A549 (cell line): ENCODE results near the gene USH1G. TPM values are rescaled to one million over a fixed set of nuclear protein-coding genes. Genes with fewer than 3 reads are reported as not detected.

ENCODE experiments used
- ATAC-seq, 2 experiments: fragments of 200-7000 bp in 1 of 2; fragments of >200 bp in 1 of 2; cut with Nextera tagmentation in 1 of 2; cut with Tn5 transposase in 1 of 2; 3 replicates each; pipeline versions ENCODE4 v1.8.0 to v1.9.1; 2018 to 2020; ENCODE audit warnings: mild to moderate bottlenecking in 1 of 2, moderate library complexity in 1 of 2
- CTCF ChIA-PET: fragments of 300-600 bp; sonication (Branson Sonifier 250); formaldehyde crosslinking; extraction: SDS; loops from one replicate; lab custom pipeline; 2021; ENCODE audit warnings: antibody characterized with exemption, inconsistent platforms; lab: Yijun Ruan, JAX
- POLR2A ChIA-PET: fragments of 350-600 bp; formaldehyde crosslinking; extraction: SDS; loops from one replicate; lab custom pipeline; 2021; ENCODE audit warnings: antibody characterized with exemption, inconsistent platforms; lab: Yijun Ruan, JAX
- DNase-seq, 2 experiments: peaks; one replicate each; pipeline versions ENCODE4 v3.0.0 to v3.0.0-alpha.2; 2011 to 2016; ENCODE audit warnings: low read depth in 1 of 2, low spot score in 1 of 2
- FAIRE-seq: peaks from 2 replicates; lab custom pipeline; 2011; peaks lifted over from hg19 to GRCh38; lab: Jason Lieb, UNC
- H3K27ac ChIP-seq, 2 experiments: fragments of >200 bp; sonication (Bioruptor Twin); formaldehyde crosslinking; 3 replicates each; pipeline ENCODE4 v1.5.1; 2016 to 2017
- H3K4me1 ChIP-seq: fragments of >200 bp; sonication (Bioruptor Twin); formaldehyde crosslinking; 3 replicates; pipeline ENCODE4 v1.6.1; 2016
- H3K4me2 ChIP-seq: fragments of >200 bp; sonication (Bioruptor Twin); formaldehyde crosslinking; 3 replicates; pipeline ENCODE4 v1.6.1; 2016
- H3K4me3 ChIP-seq: fragments of >200 bp; sonication (Bioruptor Twin); formaldehyde crosslinking; 3 replicates; pipeline ENCODE4 v1.5.1; 2016
- H3K9me3 ChIP-seq: fragments of >200 bp; sonication (Bioruptor Twin); formaldehyde crosslinking; 3 replicates; pipeline ENCODE4 v1.6.1; 2016
- FOSB ChIP-seq: fragments of 250-450 bp; sonication (Bioruptor Pico); IDR thresholded peaks from 2 replicates; pipeline ENCODE4 v1.5.0; 2020; ENCODE audit warnings: mild to moderate bottlenecking, moderate library complexity
- HOXA7 ChIP-seq: fragments of 250-450 bp; sonication (Bioruptor Pico); IDR thresholded peaks from 2 replicates; pipeline ENCODE4 v1.5.0; 2020; ENCODE audit warnings: mild to moderate bottlenecking, moderate library complexity
- MYC ChIP-seq: IDR thresholded peaks from 2 replicates; pipeline ENCODE4 v1.6.1; 2012; ENCODE audit warnings: mild to moderate bottlenecking, inconsistent platforms, low read length, improper control_type of control experiment, borderline replicate concordance
- NPAS2 ChIP-seq: fragments of 250-450 bp; sonication (Bioruptor Pico); IDR thresholded peaks from 2 replicates; pipeline ENCODE4 v1.8.0; 2022; ENCODE audit warnings: mild to moderate bottlenecking, moderate library complexity, borderline replicate concordance
- RAD21 ChIP-seq, 2 experiments: fragments of >200 bp in 1 of 2; sonication (Bioruptor Twin) in 1 of 2; formaldehyde crosslinking in 1 of 2; IDR thresholded peaks in 1 of 2; conservative IDR thresholded peaks in 1 of 2; 2 replicates in 1 of 2; 3 replicates in 1 of 2; pipeline ENCODE4 v1.6.1; 2012 to 2018; ENCODE audit warnings: inconsistent platforms in 1 of 2
- RNF2 ChIP-seq: fragments of 200-600 bp; sonication (generic); IDR thresholded peaks from 2 replicates; pipeline ENCODE4 v1.6.1; 2016; ENCODE audit warnings: low read depth, mild to moderate bottlenecking, antibody characterized with exemption, moderate library complexity, borderline replicate concordance
- SMC3 ChIP-seq: fragments of >200 bp; sonication (Bioruptor Twin); formaldehyde crosslinking; IDR thresholded peaks from 3 replicates; pipeline ENCODE4 v1.6.1; 2018; ENCODE audit warnings: inconsistent platforms
- ZNF302 ChIP-seq: fragments of 250-450 bp; sonication (Bioruptor Pico); IDR thresholded peaks from 2 replicates; pipeline ENCODE4 v1.9.0; 2021; ENCODE audit warnings: inconsistent platforms, mild to moderate bottlenecking, moderate library complexity
- WGBS: methylation state at CpG from one replicate; pipeline ENCODE4 v1.1.6; 2017; ENCODE audit errors: missing lambda C conversion rate; 5-methylcytosine and 5-hydroxymethylcytosine counted together
- polyA plus RNA-seq, 4 experiments: library from polyadenylated mRNA; depleted of rRNA in 3 of 4; stranded (reverse); fragments of >200 nt; fragmentation: RNase III in 1 of 4; extraction: RNeasy Plus Mini Kit Qiagen cat#74134 plus additional on column Dnase treatment in 1 of 4; gene quantifications; 2 replicates in 3 of 4; 3 replicates in 1 of 4; pipeline ENCODE4 v1.2.3, GENCODE V29; 2011 to 2017
- TF ChIP-seq, protein P1 (sequence below): fragments of >200 bp; sonication (Bioruptor Twin); formaldehyde crosslinking; IDR thresholded peaks from 3 replicates; pipeline ENCODE4 v1.6.1; 2016
- TF ChIP-seq, protein P2 (sequence below): IDR thresholded peaks from 2 replicates; pipeline ENCODE4 v1.6.1; 2012; ENCODE audit warnings: low read depth, borderline replicate concordance
- TF ChIP-seq, protein P3 (sequence below): fragments of 250-450 bp; sonication (Bioruptor Pico); IDR thresholded peaks from 2 replicates; pipeline ENCODE4 v1.5.0; 2021; ENCODE audit warnings: mild to moderate bottlenecking, moderate library complexity, borderline replicate concordance
- TF ChIP-seq, protein P4 (sequence below): IDR thresholded peaks from 2 replicates; pipeline ENCODE4 v1.6.1; 2012
- TF ChIP-seq, protein P5 (sequence below): fragments of >200 bp; sonication (Bioruptor Twin); formaldehyde crosslinking; IDR thresholded peaks from 3 replicates; pipeline ENCODE4 v1.5.1; 2016

USH1G gene
- polyA plus RNA-seq, 2 of the 4 experiments (the other 2 are of a cell fraction): 0.09 to 0.12 TPM

DNA sequence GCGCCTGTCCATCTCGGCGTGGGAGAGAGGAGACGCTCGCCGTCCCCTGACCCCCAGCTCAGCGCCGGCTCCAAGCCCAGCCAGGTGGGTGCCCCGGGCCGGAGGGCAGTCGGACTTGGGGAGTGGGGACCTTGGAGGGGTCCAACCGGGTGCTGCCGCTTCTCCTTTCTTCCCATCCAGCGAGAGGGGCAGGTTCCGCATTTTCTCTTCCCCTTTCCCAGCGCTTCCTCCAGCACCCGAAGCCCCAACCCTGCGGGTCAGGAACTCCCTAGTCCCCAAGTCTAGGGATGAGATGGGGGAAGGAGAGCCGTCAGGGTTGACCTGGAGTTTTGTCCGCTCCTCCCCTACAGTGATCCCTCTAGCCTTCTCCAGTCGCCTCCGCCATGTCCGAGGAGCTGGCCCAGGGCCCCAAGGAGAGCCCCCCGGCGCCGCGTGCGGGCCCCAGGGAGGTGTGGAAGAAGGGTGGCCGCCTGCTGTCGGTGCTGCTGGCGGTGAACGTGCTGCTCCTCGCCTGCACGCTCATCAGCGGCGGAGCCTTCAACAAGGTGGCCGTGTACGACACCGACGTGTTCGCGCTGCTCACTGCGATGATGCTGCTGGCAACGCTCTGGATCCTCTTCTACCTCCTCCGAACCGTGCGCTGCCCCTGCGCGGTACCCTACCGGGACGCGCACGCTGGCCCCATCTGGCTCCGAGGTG, 1.3 kb upstream of the USH1G start, which contains the start of gene OTOP2:
Gene OTOP2, plus strand, starts transcription at position 24 of the 699 bp plus-strand sequence. Its CDS starts 360 bp downstream, at position 384.
- ChIA-PET POLR2A (interaction anchor here (1.0 to 1.4 kb wide), 2 partner anchors 51 kb away, joined by 3 to 5 read pairs; partner anchors contain the start of gene FDXR), CTCF (interaction anchor here (0.6 to 42.0 kb wide), 38 partner anchors 8 to 336 kb away, joined by 3 to 1448 read pairs (median 4); partner anchors contain the start of genes CDR2L, FDXR, HID1 and MRPL58)
- no peaks in the 10 kb centered on the region for H3K9me3 ChIP-seq
- peaks cover 19% of the 10 kb centered on the region; the same call in 2 of the 3 replicates for H3K4me1 ChIP-seq
- DNase-seq (no peak), FAIRE-seq (no peak), ATAC-seq (no peak)
- peak within 1 kb of the TSS; percentile 42 to 70; a peak in 5 of 6 replicates for H3K27ac ChIP-seq
- TF ChIP-seq, protein P1, sequence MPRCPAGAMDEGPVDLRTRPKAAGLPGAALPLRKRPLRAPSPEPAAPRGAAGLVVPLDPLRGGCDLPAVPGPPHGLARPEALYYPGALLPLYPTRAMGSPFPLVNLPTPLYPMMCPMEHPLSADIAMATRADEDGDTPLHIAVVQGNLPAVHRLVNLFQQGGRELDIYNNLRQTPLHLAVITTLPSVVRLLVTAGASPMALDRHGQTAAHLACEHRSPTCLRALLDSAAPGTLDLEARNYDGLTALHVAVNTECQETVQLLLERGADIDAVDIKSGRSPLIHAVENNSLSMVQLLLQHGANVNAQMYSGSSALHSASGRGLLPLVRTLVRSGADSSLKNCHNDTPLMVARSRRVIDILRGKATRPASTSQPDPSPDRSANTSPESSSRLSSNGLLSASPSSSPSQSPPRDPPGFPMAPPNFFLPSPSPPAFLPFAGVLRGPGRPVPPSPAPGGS: no peak
- no peak for TF ChIP-seq NPAS2 (CRISPR knock-in tag)
- 63% methylated on average over 48 of the region's 54 CpGs for WGBS
- peak within 1 kb of the TSS; percentile 46 for H3K4me3 ChIP-seq
- peak within 1 kb of the TSS; percentile 100 for H3K4me2 ChIP-seq

DNA sequence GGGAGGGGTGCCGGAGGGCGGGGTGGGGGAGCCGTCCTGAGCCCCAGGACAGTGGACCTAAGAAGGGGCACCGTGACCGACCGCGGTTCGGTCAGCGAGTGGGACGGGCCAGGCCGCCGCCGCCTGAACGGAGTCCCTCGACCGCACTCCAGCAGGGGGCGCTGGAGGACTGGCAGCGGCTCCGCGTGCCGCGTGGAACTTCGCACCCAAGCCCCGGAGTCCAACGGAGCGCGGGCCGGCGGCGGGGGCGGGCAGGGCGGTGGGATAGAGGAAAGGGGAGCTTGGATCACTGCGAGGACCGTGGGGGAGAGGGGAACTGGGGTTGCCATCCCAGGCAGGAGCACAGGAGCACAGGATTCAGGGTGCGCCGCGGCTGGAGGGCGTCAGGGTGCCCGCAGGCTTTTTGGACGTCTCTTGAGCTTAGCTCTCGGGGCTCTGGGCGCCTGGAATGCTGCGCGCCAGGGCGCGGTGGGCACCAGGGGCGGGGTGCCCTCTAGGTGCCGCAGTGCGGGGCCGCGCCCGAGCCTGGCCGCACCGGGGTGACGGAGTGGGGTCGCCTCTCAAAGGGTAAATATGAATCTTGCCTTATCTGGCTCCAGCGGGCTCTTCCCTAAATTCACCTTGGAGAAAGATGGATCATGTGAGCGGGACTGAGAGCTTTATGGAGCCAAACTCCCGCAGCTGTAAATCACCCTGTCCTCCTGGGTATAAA, 639 bp upstream of the USH1G start:
- no peak for TF ChIP-seq ZNF302 (CRISPR knock-in tag)
- TF ChIP-seq FOSB (CRISPR knock-in tag): no peak
- TF ChIP-seq, protein P2, sequence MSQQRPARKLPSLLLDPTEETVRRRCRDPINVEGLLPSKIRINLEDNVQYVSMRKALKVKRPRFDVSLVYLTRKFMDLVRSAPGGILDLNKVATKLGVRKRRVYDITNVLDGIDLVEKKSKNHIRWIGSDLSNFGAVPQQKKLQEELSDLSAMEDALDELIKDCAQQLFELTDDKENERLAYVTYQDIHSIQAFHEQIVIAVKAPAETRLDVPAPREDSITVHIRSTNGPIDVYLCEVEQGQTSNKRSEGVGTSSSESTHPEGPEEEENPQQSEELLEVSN: peak; percentile 98
- no peak for TF ChIP-seq HOXA7 (CRISPR knock-in tag)
- TF ChIP-seq, protein P3, sequence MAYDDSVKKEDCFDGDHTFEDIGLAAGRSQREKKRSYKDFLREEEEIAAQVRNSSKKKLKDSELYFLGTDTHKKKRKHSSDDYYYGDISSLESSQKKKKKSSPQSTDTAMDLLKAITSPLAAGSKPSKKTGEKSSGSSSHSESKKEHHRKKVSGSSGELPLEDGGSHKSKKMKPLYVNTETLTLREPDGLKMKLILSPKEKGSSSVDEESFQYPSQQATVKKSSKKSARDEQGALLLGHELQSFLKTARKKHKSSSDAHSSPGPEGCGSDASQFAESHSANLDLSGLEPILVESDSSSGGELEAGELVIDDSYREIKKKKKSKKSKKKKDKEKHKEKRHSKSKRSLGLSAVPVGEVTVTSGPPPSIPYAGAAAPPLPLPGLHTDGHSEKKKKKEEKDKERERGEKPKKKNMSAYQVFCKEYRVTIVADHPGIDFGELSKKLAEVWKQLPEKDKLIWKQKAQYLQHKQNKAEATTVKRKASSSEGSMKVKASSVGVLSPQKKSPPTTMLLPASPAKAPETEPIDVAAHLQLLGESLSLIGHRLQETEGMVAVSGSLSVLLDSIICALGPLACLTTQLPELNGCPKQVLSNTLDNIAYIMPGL (CRISPR knock-in tag): no peak
- TF ChIP-seq, protein P4, sequence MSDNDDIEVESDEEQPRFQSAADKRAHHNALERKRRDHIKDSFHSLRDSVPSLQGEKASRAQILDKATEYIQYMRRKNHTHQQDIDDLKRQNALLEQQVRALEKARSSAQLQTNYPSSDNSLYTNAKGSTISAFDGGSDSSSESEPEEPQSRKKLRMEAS: peak; percentile 99
- TF ChIP-seq, protein P5, sequence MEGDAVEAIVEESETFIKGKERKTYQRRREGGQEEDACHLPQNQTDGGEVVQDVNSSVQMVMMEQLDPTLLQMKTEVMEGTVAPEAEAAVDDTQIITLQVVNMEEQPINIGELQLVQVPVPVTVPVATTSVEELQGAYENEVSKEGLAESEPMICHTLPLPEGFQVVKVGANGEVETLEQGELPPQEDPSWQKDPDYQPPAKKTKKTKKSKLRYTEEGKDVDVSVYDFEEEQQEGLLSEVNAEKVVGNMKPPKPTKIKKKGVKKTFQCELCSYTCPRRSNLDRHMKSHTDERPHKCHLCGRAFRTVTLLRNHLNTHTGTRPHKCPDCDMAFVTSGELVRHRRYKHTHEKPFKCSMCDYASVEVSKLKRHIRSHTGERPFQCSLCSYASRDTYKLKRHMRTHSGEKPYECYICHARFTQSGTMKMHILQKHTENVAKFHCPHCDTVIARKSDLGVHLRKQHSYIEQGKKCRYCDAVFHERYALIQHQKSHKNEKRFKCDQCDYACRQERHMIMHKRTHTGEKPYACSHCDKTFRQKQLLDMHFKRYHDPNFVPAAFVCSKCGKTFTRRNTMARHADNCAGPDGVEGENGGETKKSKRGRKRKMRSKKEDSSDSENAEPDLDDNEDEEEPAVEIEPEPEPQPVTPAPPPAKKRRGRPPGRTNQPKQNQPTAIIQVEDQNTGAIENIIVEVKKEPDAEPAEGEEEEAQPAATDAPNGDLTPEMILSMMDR: peak; percentile 98
- peak; percentile 91 for TF ChIP-seq SMC3
- no peak for TF ChIP-seq RNF2
- TF ChIP-seq RAD21 (conservative IDR thresholded peaks at IDR 0.05 in 1 of 2, IDR thresholded peaks at IDR 0.05 in 1 of 2): peak; percentile 88 to 97
- TF ChIP-seq NPAS2 (CRISPR knock-in tag): no peak
- TF ChIP-seq MYC: peak; percentile 59; the same call in 1 of the 2 replicates
- H3K27ac ChIP-seq: peak overlapping the region; percentile 42 to 70; a peak in 5 of 6 replicates
- peaks cover 19% of the 10 kb centered on the region; the same call in 2 of the 3 replicates for H3K4me1 ChIP-seq
- FAIRE-seq (no peak), DNase-seq (peak; percentile 64 to 92), ATAC-seq (peak; percentile 49 to 80)
- peak overlapping the region; percentile 100 for H3K4me2 ChIP-seq
- POLR2A ChIA-PET: interaction anchor here (1.0 kb wide), 1 partner anchor 50 kb away, joined by 3 read pairs; no protein-coding TSS in a partner anchor
- no peaks in the 10 kb centered on the region for H3K9me3 ChIP-seq
- H3K4me3 ChIP-seq: peak overlapping the region; percentile 46
- CTCF ChIA-PET: interaction anchor here (0.6 to 42.0 kb wide), 39 partner anchors 8 to 345 kb away, joined by 3 to 1448 read pairs (median 4); partner anchors contain the start of genes CDR2L, FDXR, HID1 and MRPL58
- 14% methylated on average over 39 of the region's 59 CpGs for WGBS
